ENCODE data around the gene IGF2BP3.

DNA sequence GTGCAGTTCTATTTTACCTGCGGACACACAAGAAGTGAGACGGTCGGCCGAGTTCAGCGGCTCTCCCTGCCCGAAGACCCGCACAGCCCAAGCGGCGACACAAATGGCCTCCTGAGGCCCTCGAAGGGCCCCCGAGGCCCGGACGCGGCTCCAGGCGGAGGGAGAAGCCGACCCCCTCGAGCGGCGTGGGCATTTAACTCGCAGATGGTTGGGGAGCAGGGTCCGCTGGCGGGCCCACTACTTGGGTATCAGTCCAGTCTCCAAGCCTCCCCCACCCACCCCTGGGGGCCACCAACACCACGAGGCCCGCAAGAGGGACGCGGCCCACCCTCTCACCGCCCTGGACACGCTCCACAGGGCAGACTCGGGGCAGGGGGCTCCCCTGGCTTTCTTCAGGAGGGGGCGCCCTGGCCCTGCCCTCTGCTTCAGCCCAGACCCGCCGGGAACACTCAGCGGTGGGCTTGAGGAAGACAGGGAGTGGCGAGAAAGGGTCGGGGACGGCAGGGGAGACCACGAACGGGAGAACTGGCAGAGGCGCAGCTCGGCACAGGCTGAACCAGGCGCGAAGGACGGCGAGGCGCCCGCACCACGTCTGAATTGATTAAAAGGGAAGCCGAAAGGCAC is 1.7 kb downstream of the IGF2BP3 start:
- TF ChIP-seq, protein P1, sequence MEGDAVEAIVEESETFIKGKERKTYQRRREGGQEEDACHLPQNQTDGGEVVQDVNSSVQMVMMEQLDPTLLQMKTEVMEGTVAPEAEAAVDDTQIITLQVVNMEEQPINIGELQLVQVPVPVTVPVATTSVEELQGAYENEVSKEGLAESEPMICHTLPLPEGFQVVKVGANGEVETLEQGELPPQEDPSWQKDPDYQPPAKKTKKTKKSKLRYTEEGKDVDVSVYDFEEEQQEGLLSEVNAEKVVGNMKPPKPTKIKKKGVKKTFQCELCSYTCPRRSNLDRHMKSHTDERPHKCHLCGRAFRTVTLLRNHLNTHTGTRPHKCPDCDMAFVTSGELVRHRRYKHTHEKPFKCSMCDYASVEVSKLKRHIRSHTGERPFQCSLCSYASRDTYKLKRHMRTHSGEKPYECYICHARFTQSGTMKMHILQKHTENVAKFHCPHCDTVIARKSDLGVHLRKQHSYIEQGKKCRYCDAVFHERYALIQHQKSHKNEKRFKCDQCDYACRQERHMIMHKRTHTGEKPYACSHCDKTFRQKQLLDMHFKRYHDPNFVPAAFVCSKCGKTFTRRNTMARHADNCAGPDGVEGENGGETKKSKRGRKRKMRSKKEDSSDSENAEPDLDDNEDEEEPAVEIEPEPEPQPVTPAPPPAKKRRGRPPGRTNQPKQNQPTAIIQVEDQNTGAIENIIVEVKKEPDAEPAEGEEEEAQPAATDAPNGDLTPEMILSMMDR (conservative IDR thresholded peaks at IDR 0.05): no peak
- TF ChIP-seq EZH2 (IDR thresholded peaks at IDR 0.05; ENCODE audit: low read depth): no peak

Data from PC-9 (cell line).